CD4-positive, alpha-beta T cell treated with Interleukin-4 for 4 hours (primary cell): Measurements from ENCODE around the gene ABCA9.

ENCODE experiments used
- DNase-seq: peaks from one replicate; pipeline ENCODE4 v3.0.0-alpha.2; 2020

ABCA9 gene

GRCh38 chr17:69064476-69064875 is 3.7 kb upstream of the ABCA9 start:
- DNase-seq, result no peak

GRCh38 chr17:69064001-69064400 is 3.3 kb upstream of the ABCA9 start:
- no peak for DNase-seq

- no peak for DNase-seq
These were observed 2.3 kb upstream of the ABCA9 start for GRCh38 chr17:69062860-69063581.

DNA sequence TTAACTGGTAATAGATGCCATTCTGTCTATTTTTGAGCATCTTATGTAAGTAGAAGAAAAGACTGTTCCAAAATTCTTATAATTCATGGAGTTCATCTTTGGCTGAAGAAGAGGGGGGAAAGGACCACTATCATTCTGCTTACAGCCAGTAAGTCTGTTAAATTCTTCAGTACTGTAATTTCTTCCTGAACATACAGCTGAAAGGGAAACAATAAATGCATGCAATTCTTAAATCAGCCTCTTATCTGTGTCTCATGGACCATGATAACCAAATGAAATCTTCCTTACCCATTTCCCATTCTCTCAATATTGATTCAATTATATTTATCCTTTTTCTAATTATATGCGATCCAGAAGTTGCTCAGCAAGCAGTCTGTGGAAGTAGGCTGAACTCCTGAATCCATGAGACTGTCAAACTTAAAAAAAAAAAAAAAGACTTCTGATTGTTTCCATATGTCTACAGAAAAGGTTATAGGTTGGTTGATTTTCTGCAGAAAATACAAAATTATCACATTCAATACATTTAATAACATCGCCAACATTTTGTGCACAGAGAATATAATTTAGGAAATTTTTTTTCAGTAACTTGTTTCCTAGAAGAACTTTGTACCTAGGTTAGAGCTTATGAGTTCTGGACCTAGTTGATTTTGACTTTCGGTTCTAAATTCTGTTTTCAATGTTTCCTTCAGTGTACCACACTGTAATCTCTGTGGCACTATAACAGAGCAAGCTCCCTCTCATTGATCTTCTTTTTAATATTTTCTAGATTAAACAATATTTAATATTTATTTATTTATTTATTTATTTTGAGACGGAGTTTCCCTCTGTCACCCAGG is 1.2 kb upstream of the ABCA9 start:
- DNase-seq, result no peak

- no peak for DNase-seq
These were observed 1.1 kb downstream of the ABCA9 start for GRCh38 chr17:69059458-69060175.

DNA sequence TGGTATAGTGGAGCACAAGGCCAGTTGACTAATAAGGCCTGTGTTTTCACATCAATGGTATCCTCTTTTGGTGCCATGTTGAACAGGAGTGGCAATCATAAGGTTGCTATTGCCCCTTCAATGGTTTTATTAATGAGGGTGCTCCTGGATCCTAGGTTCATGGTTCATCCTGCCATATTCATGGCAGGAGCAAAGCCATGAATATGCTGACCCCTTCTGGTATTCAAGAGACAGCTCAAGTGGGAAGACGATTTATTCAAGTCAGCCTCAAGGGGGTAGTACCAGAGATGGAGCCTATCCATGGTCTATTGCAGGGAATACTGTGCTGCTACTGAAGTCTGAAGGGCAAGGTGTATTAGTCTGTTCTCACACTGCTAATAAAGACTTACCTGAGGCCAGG is 2.6 kb downstream of the ABCA9 start:
- DNase-seq, result no peak

GRCh38 chr17:69057280-69057679 is 3.4 kb downstream of the ABCA9 start:
- DNase-seq, result no peak

GRCh38 chr17:69056179-69056823 is 4.4 kb downstream of the ABCA9 start:
- no peak for DNase-seq

GRCh38 chr17:69055334-69055733 is 5.4 kb downstream of the ABCA9 start:
- DNase-seq, result no peak

DNA sequence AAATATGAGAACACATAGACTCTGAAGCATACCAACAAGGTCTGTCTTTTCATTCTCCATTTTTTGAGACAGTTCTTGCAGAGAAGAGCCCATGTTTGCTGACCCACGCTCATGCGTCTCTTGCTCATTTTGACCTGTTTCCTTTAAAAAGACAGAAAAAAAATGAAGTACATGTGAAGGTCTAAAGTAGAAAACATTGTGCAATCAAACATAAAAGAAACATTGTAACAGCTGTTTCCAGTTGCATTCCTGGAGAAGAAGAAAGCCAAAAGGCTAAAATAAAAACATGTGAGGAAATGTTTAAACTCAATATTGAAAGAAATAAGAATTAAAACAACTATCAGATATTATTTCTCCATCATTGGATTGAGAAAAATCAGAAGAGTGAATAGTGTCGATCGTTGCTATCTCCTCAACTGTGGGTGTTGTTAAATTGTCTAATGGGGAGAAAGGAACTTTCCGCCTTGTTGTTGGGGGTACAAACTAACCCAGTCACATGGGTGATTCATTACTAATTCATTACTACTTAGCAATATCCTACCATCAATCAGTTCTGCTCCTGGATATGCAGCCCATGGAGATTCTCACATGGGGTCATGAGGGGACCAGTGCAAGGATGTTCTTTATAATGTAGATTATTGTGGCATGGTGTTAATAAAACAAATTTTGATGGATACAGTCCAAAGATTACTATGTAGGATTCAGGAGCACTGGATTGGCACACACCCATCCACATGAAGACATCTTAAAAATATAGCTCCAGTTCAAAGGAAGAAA is 9.5 kb downstream of the ABCA9 start:
- DNase-seq, result no peak

- no peak for DNase-seq
These were observed 12.1 kb downstream of the ABCA9 start for GRCh38 chr17:69048634-69049033.

DNA sequence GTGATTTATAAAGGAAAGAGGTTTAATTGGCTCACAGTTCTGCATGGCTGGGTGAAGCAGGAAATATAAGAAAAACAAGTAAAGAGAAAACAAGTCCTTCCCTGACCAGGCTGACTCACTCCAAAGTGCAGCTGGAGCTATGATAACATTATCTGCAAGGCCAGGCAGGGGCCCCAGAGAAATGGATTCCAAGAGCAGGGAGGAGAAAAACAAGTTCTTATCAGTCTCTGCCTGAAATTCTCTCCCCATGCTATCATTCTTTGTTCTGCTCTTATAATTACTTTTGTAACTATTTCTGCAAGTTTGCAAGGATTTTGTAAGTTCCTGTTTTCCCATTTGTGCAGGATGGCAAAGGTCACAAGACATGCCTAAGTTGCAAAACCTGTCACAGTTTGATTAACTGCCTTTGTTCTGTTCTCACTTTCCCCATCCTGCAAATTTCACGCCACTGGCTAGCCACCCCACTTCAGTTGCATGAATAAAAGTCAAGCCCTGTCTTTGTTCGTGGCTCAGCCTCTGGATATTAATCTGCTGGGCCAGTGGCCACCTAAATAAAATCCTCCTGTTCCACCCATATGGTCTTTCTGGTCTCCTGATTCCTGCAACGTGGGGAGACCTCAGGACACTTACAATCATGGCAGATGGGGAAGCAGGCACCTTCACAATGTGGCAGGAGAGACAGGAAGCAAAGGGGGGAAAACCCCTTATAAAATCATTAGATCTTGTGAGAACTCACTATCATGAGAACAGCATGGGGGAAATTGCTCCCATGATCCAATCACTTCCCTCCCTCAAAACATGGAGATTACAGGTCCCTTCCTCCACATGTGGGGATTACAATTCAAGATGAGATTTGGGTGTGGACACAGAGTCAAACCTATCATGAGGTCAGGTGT is 13.1 kb downstream of the ABCA9 start:
- DNase-seq, result no peak

- no peak for DNase-seq
These were observed 14.5 kb downstream of the ABCA9 start for GRCh38 chr17:69046121-69046807.

GRCh38 chr17:69045646-69046045 is 15.1 kb downstream of the ABCA9 start:
- DNase-seq, result no peak

DNA sequence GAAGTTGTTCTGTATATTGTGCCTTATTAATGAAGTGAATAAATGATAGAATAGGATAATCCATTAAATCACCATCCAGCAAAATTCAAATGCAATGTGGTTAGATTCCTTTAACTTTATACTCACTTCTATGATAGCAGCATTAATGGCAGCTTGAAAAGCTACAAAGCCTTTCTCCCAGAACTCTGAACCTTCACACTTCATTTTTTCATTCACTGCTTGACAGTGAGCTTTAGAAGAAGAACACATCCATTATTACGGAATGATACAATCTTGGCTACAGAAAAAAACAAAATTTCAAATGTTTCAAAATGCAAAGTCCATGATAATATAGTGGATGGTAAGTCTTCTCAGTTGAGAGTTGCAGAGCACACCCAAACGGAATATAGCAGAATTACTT is 16.4 kb downstream of the ABCA9 start:
- DNase-seq, result no peak

DNA sequence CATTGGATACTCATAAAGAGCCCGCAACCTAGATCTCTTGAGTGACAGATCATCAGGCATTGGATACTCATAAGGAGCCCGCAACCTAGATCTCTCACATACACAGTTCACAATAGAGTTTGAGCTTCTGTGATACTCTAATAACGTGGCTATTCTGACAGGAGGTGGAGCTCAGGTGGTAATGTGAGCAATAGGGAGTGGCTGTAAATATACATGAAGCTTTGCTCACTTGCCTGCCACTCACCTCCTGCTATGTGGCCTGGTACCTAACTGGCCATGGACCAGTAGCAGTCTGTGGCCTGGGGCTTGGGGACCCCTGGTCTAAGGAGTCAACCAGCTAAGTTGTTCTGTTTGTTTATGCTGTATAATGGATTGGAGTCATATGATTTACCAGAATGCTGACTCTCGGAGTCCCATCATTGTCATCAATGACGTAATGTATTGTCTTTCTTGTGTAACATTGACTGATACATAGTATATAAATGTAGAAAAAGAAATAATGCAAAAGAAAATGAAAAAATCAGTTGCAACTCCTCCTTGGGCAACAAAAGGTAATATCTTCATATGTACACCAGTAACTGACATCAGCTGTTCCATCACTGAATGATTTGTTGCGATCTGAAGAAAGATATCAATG is 17.5 kb downstream of the ABCA9 start:
- no peak for DNase-seq

- DNase-seq, result no peak
These were observed 18.4 kb downstream of the ABCA9 start for GRCh38 chr17:69042308-69042707.

DNA sequence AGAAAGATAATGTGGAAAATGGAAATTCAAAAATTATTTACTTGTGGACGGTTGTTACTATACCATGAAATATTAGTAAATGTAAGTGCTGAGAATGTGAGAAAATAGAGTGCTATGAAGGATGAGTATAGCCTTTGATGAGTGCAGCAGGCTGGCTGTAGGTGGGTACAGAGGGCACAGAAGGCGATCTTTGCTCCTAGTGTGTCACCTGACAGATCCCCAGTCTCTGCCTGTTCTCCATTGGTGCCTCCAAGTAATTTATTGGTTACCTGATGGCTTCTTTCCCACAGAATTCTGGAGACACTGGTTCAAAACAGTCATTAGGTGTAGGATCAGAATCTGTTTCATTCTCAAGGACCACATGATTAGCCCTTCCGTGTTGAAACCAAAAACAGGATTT is 28.9 kb downstream of the ABCA9 start:
- no peak for DNase-seq

- no peak for DNase-seq
These were observed 30.6 kb downstream of the ABCA9 start for GRCh38 chr17:69030169-69030568.

DNA sequence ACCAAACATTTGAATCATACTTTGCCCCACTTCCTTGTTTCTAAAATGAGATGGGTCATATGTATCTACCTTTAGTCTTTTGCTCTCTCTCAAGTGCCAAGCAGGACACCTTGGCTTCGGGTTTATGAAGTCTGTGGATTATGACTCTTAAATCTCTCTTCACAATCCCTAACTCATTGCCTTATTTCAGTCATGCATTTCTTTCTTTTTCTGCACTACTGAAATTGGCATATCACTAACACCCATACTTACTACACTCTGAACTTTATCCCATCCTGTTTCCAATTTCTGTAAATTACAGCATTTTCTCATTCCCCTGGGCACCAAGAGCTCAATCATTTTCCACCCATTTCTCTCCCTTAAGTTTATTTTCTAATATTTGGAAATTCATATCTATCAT is 42.0 kb downstream of the ABCA9 start:
- DNase-seq, result no peak
